ENCODE data around the gene RAB6A.

DNA sequence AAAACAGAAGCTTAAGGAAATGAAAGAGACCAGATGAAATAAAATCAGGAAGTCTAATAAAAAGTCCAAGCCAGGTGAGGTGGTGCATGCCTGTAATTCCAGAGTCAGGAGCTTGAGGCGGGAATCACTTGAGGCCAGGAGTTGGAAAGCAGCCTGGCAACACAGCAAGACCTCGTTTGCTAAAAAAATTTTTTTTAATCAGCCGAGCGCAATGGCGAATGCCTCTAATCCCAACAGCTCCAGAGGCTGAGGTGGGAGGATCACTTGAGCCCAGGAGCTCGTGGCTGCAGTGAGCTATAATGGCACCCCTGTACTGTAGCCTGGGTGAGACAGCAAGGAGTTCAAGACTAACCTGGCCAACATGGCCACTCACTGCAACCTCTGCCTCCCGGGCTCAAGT is 8.0 kb downstream of the RAB6A start:
- no peak for TF ChIP-seq SREBF2 (IDR thresholded peaks at IDR 0.05; ENCODE audit: low read length)
- TF ChIP-seq, protein P1, sequence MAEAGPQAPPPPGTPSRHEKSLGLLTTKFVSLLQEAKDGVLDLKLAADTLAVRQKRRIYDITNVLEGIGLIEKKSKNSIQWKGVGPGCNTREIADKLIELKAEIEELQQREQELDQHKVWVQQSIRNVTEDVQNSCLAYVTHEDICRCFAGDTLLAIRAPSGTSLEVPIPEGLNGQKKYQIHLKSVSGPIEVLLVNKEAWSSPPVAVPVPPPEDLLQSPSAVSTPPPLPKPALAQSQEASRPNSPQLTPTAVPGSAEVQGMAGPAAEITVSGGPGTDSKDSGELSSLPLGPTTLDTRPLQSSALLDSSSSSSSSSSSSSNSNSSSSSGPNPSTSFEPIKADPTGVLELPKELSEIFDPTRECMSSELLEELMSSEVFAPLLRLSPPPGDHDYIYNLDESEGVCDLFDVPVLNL (IDR thresholded peaks at IDR 0.05; ENCODE audit: low read depth, low read length) = no peak
- no peak for TF ChIP-seq FOS (IDR thresholded peaks at IDR 0.05; ENCODE audit: borderline replicate concordance, extremely low read depth, insufficient read length)
- TF ChIP-seq MYC (IDR thresholded peaks at IDR 0.05; ENCODE audit: insufficient read depth, insufficient read length, insufficient replicate concordance, low read length, severe bottlenecking) = no peak
- TF ChIP-seq, protein P2, sequence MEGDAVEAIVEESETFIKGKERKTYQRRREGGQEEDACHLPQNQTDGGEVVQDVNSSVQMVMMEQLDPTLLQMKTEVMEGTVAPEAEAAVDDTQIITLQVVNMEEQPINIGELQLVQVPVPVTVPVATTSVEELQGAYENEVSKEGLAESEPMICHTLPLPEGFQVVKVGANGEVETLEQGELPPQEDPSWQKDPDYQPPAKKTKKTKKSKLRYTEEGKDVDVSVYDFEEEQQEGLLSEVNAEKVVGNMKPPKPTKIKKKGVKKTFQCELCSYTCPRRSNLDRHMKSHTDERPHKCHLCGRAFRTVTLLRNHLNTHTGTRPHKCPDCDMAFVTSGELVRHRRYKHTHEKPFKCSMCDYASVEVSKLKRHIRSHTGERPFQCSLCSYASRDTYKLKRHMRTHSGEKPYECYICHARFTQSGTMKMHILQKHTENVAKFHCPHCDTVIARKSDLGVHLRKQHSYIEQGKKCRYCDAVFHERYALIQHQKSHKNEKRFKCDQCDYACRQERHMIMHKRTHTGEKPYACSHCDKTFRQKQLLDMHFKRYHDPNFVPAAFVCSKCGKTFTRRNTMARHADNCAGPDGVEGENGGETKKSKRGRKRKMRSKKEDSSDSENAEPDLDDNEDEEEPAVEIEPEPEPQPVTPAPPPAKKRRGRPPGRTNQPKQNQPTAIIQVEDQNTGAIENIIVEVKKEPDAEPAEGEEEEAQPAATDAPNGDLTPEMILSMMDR (IDR thresholded peaks at IDR 0.05 in 2 of 3, conservative IDR thresholded peaks at IDR 0.05 in 1 of 3; ENCODE audit: control insufficient read depth in 2 of 3, extremely low read depth in 1 of 3, insufficient read depth in 1 of 3, low read depth in 3 of 3, low read length in 3 of 3) = no peak
- no peak for TF ChIP-seq POLR2AphosphoS2 (IDR thresholded peaks at IDR 0.05; ENCODE audit: low read depth, low read length)
- no peak for TF ChIP-seq POLR2A (IDR thresholded peaks at IDR 0.05; ENCODE audit: low read depth, low read length)
- no peak for TF ChIP-seq RCOR1 (conservative IDR thresholded peaks at IDR 0.05; ENCODE audit: low read depth, low read length)

All from GM12878 (cell line).